OCI-LY3 (cell line): ENCODE data around the gene FSTL4.

Experiments
- EZH2phosphoT487 ChIP-seq: fragments of 200-600 bp; shearing (Covaris generic); IDR thresholded peaks from 2 replicates; pipeline ENCODE4 v1.6.1; 2018; ENCODE audit warnings: antibody characterized with exemption, mixed run types, low read depth
- TF ChIP-seq, protein P1 (sequence below): fragments of 200-600, 300-600 bp; sonication (generic); IDR thresholded peaks from 2 replicates; pipeline ENCODE4 v1.5.1; 2014; ENCODE audit warnings: antibody characterized with exemption, low read length, low read depth

DNA sequence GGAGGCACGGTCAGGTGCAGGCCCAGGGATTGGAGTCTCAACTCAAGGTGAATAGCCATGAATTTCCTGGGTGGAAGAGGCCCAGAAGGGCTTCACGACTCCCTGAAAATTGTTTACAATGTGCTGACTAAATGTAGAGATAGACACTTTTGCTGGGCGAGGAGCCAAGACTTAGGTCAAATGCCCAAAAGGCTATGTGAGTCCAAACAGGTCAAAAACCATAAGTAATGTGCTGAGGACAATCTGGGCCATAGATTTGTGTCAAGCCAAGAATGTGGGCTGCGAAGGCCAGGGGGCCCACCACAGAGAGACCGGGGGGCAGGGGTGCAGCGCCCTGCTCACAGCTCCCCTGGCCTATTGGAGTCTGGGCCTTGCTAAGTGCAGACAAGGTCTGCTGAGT, 362.7 kb downstream of the FSTL4 start:
- TF ChIP-seq EZH2phosphoT487 = no peak
- TF ChIP-seq, protein P1, sequence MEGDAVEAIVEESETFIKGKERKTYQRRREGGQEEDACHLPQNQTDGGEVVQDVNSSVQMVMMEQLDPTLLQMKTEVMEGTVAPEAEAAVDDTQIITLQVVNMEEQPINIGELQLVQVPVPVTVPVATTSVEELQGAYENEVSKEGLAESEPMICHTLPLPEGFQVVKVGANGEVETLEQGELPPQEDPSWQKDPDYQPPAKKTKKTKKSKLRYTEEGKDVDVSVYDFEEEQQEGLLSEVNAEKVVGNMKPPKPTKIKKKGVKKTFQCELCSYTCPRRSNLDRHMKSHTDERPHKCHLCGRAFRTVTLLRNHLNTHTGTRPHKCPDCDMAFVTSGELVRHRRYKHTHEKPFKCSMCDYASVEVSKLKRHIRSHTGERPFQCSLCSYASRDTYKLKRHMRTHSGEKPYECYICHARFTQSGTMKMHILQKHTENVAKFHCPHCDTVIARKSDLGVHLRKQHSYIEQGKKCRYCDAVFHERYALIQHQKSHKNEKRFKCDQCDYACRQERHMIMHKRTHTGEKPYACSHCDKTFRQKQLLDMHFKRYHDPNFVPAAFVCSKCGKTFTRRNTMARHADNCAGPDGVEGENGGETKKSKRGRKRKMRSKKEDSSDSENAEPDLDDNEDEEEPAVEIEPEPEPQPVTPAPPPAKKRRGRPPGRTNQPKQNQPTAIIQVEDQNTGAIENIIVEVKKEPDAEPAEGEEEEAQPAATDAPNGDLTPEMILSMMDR = no peak
